Psoas muscle (tissue), 8 donors: ENCODE data around the gene ACER3. TPM values are rescaled to one million over a fixed set of nuclear protein-coding genes. Genes with fewer than 3 reads are reported as not detected.
"Not testable (repeated sequence)": the region's sequence is repeated elsewhere in the genome, so short reads cannot be mapped to it uniquely, and the experiment has no call there.

Source experiments
- ATAC-seq, 4 donors: fragments of 200-7000 bp; cut with Tn5 transposase; one replicate each; pipeline ENCODE4 v1.9.1; 2020; ENCODE audit warnings: moderate library complexity in 3 of 4, mild to moderate bottlenecking in 2 of 4
- DNase-seq, 2 donors: peaks; one replicate each; pipeline ENCODE4 v3.0.0-alpha.2; 2020
- H3K27ac ChIP-seq: fragments of 200-600 bp; one replicate; pipeline ENCODE4 v1.8.0; 2022
- H3K27me3 ChIP-seq, 3 donors: fragments of 200-600 bp in 1 of 3; one replicate each; pipeline versions ENCODE4 v1.6.1 to v1.8.0; 2013 to 2022; ENCODE audit warnings: low read length in 2 of 3, mild to moderate bottlenecking in 2 of 3, moderate library complexity in 1 of 3; ENCODE audit not compliant: insufficient read depth in 3 of 3
- H3K36me3 ChIP-seq, 2 donors: fragments of 200-600 bp in 1 of 2; one replicate each; pipeline versions ENCODE4 v1.6.1 to v1.8.0; 2013 to 2022; ENCODE audit warnings: low read depth in 1 of 2, mild to moderate bottlenecking in 1 of 2, moderate library complexity in 1 of 2; ENCODE audit not compliant: insufficient read depth in 1 of 2
- H3K4me1 ChIP-seq: fragments of 200-600 bp; one replicate; pipeline ENCODE4 v1.8.0; 2022
- H3K4me3 ChIP-seq: fragments of 200-600 bp; one replicate; pipeline ENCODE4 v1.8.0; 2022; ENCODE audit warnings: mild to moderate bottlenecking
- H3K9me3 ChIP-seq: fragments of 200-600 bp; one replicate; pipeline ENCODE4 v1.8.0; 2022
- CTCF ChIP-seq: fragments of 200-600 bp; IDR thresholded peaks from one replicate; pipeline ENCODE4 v1.8.0; 2022; ENCODE audit warnings: antibody characterized with exemption
- WGBS, 3 donors: extraction: QIAGEN DNeasy Blood & Tissue Kit; methylation state at CpG; one replicate each; pipeline versions ENCODE4 v1.1.6 to v1.1.7; 2013; 5-methylcytosine and 5-hydroxymethylcytosine counted together
- intact Hi-C, 2 donors: fragments of 100-400 bp; cut with DNase I; formaldehyde crosslinking; loops; one replicate each; pipeline versions ENCODE4 v1.11.0 to v1.14.2; 2022
- long read RNA-seq, 2 donors: library from polyadenylated mRNA; unstranded; transcript quantifications; one replicate each; pipeline ENCODE4 v2.0.0, GENCODE V29; 2021
- polyA plus RNA-seq, 3 donors: library from polyadenylated mRNA; stranded (reverse); fragments of 200-250 nt; gene quantifications; one replicate each; pipeline ENCODE4 v1.2.3, GENCODE V29; 2013
- total RNA-seq, 4 donors: library from RNA; stranded (reverse); fragmentation: NEBNext Ultra II Directional in 2 of 4; extraction: Animal tissue kit (Norgen Biotek cat#: 25700) in 2 of 4; gene quantifications; one replicate each; pipeline versions ENCODE4 v1.2.1 to v1.2.4, GENCODE V29; 2021 to 2023
- donor health status: healthy with polysubstance abuse.
- donor health status: DM: no; HTN: no; CAD: no; lungs with moderate emphysema.
- donor health status: Bipolar disorder and iron deficiency.
- donor health status: healthy.
- donor health status: DM: yes; HTN: yes; CAD: no.
- donor health status: DM: no; HTN: no; CAD: no.
- donor health status: DM: no; HTN: no; CAD: no.
- donor health status: DM: yes; HTN: yes; CAD: no.

The ACER3 gene
- 1 to 10 TPM; 3.4 to 6.3 (median 5.4) TPM for total RNA-seq
- 1 to 10 TPM in 2 of 3 donors, under 1 TPM in 1; 0.76 to 2.4 (median 1.1) TPM for polyA plus RNA-seq
- long read RNA-seq, donor 1: 0 reads
- long read RNA-seq, donor 2, full-length matches to known transcripts: 3 of 5 reads
- long read RNA-seq, donor 2, partial matches to known transcripts: 0 of 5 reads
- long read RNA-seq, donor 2, other reads (novel, unspliced or antisense): 2 of 5 reads

- peak; percentile 98 to 100 (median 98) for ATAC-seq
- TF ChIP-seq CTCF: no peak
Measured at GRCh38 chr11:76860539-76861475, at the start of gene ACER3. Gene ACER3 (plus strand): TSS chr11:76860918. CDS start chr11:76860977, 59 bp downstream.

GRCh38 chr11:76811259-76811658 lies 49.5 kb upstream of the ACER3 start:
- no peak for TF ChIP-seq CTCF
- no peak overlapping the region for H3K27ac ChIP-seq
- intact Hi-C loops: no loop called here
- WGBS, 3 donors: 93 to 97% (median 95%) methylated on average over 4 of the region's 4 CpGs
- DNase-seq: no peak
- H3K4me3 ChIP-seq: no peak overlapping the region
- peaks cover 6% of the 10 kb centered on the region for H3K9me3 ChIP-seq
- H3K36me3 ChIP-seq: no peaks in the 10 kb centered on the region
- no peak for ATAC-seq
- no peaks in the 10 kb centered on the region for H3K27me3 ChIP-seq
- no peaks in the 10 kb centered on the region for H3K4me1 ChIP-seq

More at GRCh38 chr11:76860539-76861475, at the start of gene ACER3:
- intact Hi-C loops: loop anchor here in 1 of 2 donors (5.0 kb wide), 1 partner anchor 56 kb away; no protein-coding TSS in a partner anchor
- Histone ChIP-seq H3K9me3 (no peaks in the 10 kb centered on the region), H3K4me3 (peak within 1 kb of the TSS; percentile 87), H3K27ac (peak within 1 kb of the TSS; percentile 85), H3K4me1 (peaks cover 22% of the 10 kb centered on the region), H3K36me3 (no peaks in the 10 kb centered on the region), H3K27me3 (no peaks in the 10 kb centered on the region)
- 1 to 4% (median 3%) methylated on average over 35 to 73 of the region's 73 CpGs for WGBS, 3 donors
- DNase-seq: peak; percentile 95

- H3K4me1 ChIP-seq: no peaks in the 10 kb centered on the region
- 95 to 97% (median 97%) methylated on average over 2 of the region's 2 CpGs for WGBS, 3 donors
- DNase-seq (no peak), ATAC-seq (no peak)
- no peaks in the 10 kb centered on the region for H3K36me3 ChIP-seq
- TF ChIP-seq CTCF: no peak
- H3K27me3 ChIP-seq: no peaks in the 10 kb centered on the region
- H3K9me3 ChIP-seq: peaks cover 6% of the 10 kb centered on the region
- H3K27ac ChIP-seq: no peak overlapping the region
- intact Hi-C loops: no loop called here
- no peak overlapping the region for H3K4me3 ChIP-seq
Measured at GRCh38 chr11:76814414-76814813, 46.3 kb upstream of the ACER3 start.

GRCh38 chr11:76815678-76816077 lies 45.0 kb upstream of the ACER3 start:
- DNase-seq, intact Hi-C loops, H3K27ac ChIP-seq, H3K36me3 ChIP-seq, H3K4me3 ChIP-seq, H3K27me3 ChIP-seq, H3K9me3 ChIP-seq, H3K4me1 ChIP-seq, ATAC-seq: not testable (repeated sequence)
- 93 to 94% (median 94%) methylated on average over 7 of the region's 7 CpGs for WGBS, 3 donors

- intact Hi-C loops: no loop called here
- H3K27ac ChIP-seq: no peak overlapping the region
- H3K9me3 ChIP-seq: peaks cover 6% of the 10 kb centered on the region
- DNase-seq (no peak), ATAC-seq (no peak)
- no peaks in the 10 kb centered on the region for H3K27me3 ChIP-seq
- TF ChIP-seq CTCF: no peak
- H3K36me3 ChIP-seq: no peaks in the 10 kb centered on the region
- no peaks in the 10 kb centered on the region for H3K4me1 ChIP-seq
- no peak overlapping the region for H3K4me3 ChIP-seq
- 76 to 80% (median 78%) methylated on average over 1 of the region's 1 CpG for WGBS, 3 donors
Measured at GRCh38 chr11:76820184-76820566, 40.5 kb upstream of the ACER3 start.

GRCh38 chr11:76821396-76821795 lies 39.3 kb upstream of the ACER3 start:
- WGBS, 3 donors: 89 to 92% (median 91%) methylated on average over 11 to 29 of the region's 29 CpGs

More at GRCh38 chr11:76821396-76821795, 39.3 kb upstream of the ACER3 start:
- H3K4me1 ChIP-seq, H3K27ac ChIP-seq, H3K36me3 ChIP-seq, ATAC-seq, H3K27me3 ChIP-seq, H3K9me3 ChIP-seq, H3K4me3 ChIP-seq, intact Hi-C loops, DNase-seq: not testable (repeated sequence)
